Sciatic nerve (tissue), 2 donors: ENCODE measurements around the gene FLT1. TPM values are rescaled to one million over a fixed set of nuclear protein-coding genes. Genes with fewer than 3 reads are reported as not detected.

Source experiments
- ATAC-seq: fragments of 200-7000 bp; cut with Tn5 transposase; one replicate; pipeline ENCODE4 v1.9.1; 2020; ENCODE audit warnings: mild to moderate bottlenecking, moderate library complexity
- DNase-seq: peaks from one replicate; pipeline ENCODE4 v3.0.0-alpha.2; 2020; ENCODE audit warnings: low spot score
- intact Hi-C: fragments of 100-400 bp; cut with DNase I; formaldehyde crosslinking; loops from one replicate; pipeline ENCODE4 v1.14.2; 2022
- total RNA-seq: library from RNA; stranded (reverse); fragmentation: NEBNext Ultra II Directional; extraction: Animal tissue kit (Norgen Biotek cat#: 25700); gene quantifications from one replicate; pipeline ENCODE4 v1.2.1, GENCODE V29; 2021
- donor health status: DM: no; HTN: no; CAD: no.
- donor health status: DM: no; HTN: no; CAD: no.

FLT1 gene
- total RNA-seq, 1 donor from 2014 or later: 84.8 TPM

- intact Hi-C loops: no loop called here
- DNase-seq: no peak
- ATAC-seq: peak; percentile 36
Observed at GRCh38 chr13:28494504-28494777, 487 bp downstream of the FLT1 start.

GRCh38 chr13:28493740-28494503, 1.0 kb downstream of the FLT1 start:
- DNase-seq: peak; percentile 58
- intact Hi-C loops: no loop called here
- peak; percentile 41 for ATAC-seq

- DNase-seq: no peak
- intact Hi-C loops: no loop called here
- ATAC-seq: no peak
Observed at GRCh38 chr13:28492569-28493367, 2.2 kb downstream of the FLT1 start.

- intact Hi-C loops: no loop called here
- DNase-seq (no peak), ATAC-seq (no peak)
Observed at GRCh38 chr13:28490061-28490460, 4.9 kb downstream of the FLT1 start.

GRCh38 chr13:28489524-28489931, 5.4 kb downstream of the FLT1 start:
- ATAC-seq: no peak
- DNase-seq: no peak
- intact Hi-C loops: no loop called here

GRCh38 chr13:28488376-28489005, 6.4 kb downstream of the FLT1 start:
- ATAC-seq (no peak), DNase-seq (no peak)
- intact Hi-C loops: no loop called here

GRCh38 chr13:28485996-28486543, 8.9 kb downstream of the FLT1 start:
- intact Hi-C loops: no loop called here
- no peak for DNase-seq
- no peak for ATAC-seq

GRCh38 chr13:28485551-28485950, 9.4 kb downstream of the FLT1 start:
- intact Hi-C loops: no loop called here
- ATAC-seq: no peak
- DNase-seq: no peak

GRCh38 chr13:28485097-28485496, 9.8 kb downstream of the FLT1 start:
- ATAC-seq: no peak
- no peak for DNase-seq

GRCh38 chr13:28483313-28483931, 11.5 kb downstream of the FLT1 start:
- no peak for DNase-seq
- ATAC-seq: no peak
- intact Hi-C loops: no loop called here

More at GRCh38 chr13:28485097-28485496, 9.8 kb downstream of the FLT1 start:
- intact Hi-C loops: no loop called here

GRCh38 chr13:28479005-28479404, 15.9 kb downstream of the FLT1 start:
- ATAC-seq (no peak), DNase-seq (no peak)
- intact Hi-C loops: no loop called here

- no peak for ATAC-seq
- DNase-seq: no peak
- intact Hi-C loops: no loop called here
Observed at GRCh38 chr13:28478127-28478526, 16.8 kb downstream of the FLT1 start.

- DNase-seq (no peak), ATAC-seq (no peak)
- intact Hi-C loops: no loop called here
Observed at GRCh38 chr13:28477709-28477973, 17.3 kb downstream of the FLT1 start.

GRCh38 chr13:28476919-28477708, 17.8 kb downstream of the FLT1 start:
- intact Hi-C loops: no loop called here
- DNase-seq (no peak), ATAC-seq (no peak)

GRCh38 chr13:28475916-28476725, 18.8 kb downstream of the FLT1 start:
- intact Hi-C loops: no loop called here
- DNase-seq: no peak
- ATAC-seq: no peak

- DNase-seq (no peak), ATAC-seq (no peak)
- intact Hi-C loops: no loop called here
Observed at GRCh38 chr13:28474491-28475134, 20.3 kb downstream of the FLT1 start.

- no peak for DNase-seq
- intact Hi-C loops: no loop called here
- no peak for ATAC-seq
Observed at GRCh38 chr13:28473044-28473443, 21.9 kb downstream of the FLT1 start.

GRCh38 chr13:28471421-28471820, 23.5 kb downstream of the FLT1 start:
- ATAC-seq (no peak), DNase-seq (no peak)
- intact Hi-C loops: no loop called here
